ENCODE measurements around the gene DNAAF5.

The DNAAF5 gene

DNA sequence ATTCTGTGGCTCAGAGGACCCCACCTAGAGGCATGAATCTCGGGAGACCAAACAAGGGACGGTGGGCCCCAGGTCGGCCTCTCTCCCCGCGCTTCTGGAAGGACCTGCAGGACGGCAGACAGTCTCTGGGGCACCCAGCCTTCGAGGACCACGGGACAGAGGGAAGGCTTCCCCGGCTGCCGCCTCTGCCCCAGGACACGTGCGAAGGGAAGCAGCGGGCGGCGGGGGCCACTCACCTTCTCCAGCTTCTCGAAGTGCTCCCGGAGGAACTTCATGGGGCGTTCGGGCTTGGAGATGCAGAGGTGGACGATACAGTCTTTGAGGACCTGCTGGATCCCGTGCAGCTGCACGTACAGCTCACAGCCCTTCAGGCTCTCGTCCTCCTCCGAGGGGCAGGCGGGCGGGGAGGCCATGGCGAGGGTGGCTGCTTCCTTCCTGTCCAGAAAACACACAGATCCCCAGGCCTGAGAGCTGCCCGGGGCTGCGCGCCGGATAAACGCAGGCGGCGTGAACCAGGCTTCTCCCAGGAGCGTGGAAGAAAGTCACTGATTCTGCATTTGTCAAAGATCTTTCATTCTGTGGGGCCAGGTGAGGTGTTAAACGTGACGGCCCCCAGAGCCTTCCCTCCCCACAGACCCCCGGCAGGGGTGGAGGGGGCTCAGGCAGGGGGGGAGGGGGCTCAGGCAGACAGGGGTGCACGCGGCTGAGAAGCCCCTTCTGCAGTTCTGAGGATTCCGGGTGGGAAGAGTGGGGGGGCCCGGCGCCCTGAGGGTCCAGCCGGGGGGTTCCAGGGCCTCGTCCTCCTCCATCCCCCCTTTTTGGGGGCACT, 15.2 kb upstream of the DNAAF5 start:
- TF ChIP-seq, protein P1, sequence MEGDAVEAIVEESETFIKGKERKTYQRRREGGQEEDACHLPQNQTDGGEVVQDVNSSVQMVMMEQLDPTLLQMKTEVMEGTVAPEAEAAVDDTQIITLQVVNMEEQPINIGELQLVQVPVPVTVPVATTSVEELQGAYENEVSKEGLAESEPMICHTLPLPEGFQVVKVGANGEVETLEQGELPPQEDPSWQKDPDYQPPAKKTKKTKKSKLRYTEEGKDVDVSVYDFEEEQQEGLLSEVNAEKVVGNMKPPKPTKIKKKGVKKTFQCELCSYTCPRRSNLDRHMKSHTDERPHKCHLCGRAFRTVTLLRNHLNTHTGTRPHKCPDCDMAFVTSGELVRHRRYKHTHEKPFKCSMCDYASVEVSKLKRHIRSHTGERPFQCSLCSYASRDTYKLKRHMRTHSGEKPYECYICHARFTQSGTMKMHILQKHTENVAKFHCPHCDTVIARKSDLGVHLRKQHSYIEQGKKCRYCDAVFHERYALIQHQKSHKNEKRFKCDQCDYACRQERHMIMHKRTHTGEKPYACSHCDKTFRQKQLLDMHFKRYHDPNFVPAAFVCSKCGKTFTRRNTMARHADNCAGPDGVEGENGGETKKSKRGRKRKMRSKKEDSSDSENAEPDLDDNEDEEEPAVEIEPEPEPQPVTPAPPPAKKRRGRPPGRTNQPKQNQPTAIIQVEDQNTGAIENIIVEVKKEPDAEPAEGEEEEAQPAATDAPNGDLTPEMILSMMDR (IDR thresholded peaks at IDR 0.05; ENCODE audit: poor library complexity, severe bottlenecking) = no peak
- H3K36me3 ChIP-seq (ENCODE audit: low read depth) = no peaks in the 10 kb centered on the region
- H3K27me3 ChIP-seq (ENCODE audit: insufficient read depth, poor library complexity, severe bottlenecking) = no peaks in the 10 kb centered on the region
- no peaks in the 10 kb centered on the region for H3K4me1 ChIP-seq (ENCODE audit: insufficient read depth, poor library complexity, severe bottlenecking)
- no peak overlapping the region for H3K4me3 ChIP-seq (ENCODE audit: severe bottlenecking)
- DNase-seq (ENCODE audit: low spot score) = no peak
- no peaks in the 10 kb centered on the region for H3K9me3 ChIP-seq (ENCODE audit: severe bottlenecking)
- no peak for ATAC-seq (ENCODE audit: low read depth)
- H3K27ac ChIP-seq (ENCODE audit: poor library complexity, severe bottlenecking) = no peak overlapping the region

- no peak for ATAC-seq (ENCODE audit: low read depth)
- Histone ChIP-seq H3K27me3 (ENCODE audit: insufficient read depth, poor library complexity, severe bottlenecking) (no peaks in the 10 kb centered on the region), H3K4me3 (ENCODE audit: severe bottlenecking) (no peak overlapping the region), H3K27ac (ENCODE audit: poor library complexity, severe bottlenecking) (no peak overlapping the region), H3K9me3 (ENCODE audit: severe bottlenecking) (no peaks in the 10 kb centered on the region), H3K36me3 (ENCODE audit: low read depth) (no peaks in the 10 kb centered on the region), H3K4me1 (ENCODE audit: insufficient read depth, poor library complexity, severe bottlenecking) (no peaks in the 10 kb centered on the region)
- no peak for DNase-seq (ENCODE audit: low spot score)
- TF ChIP-seq, protein P1 (IDR thresholded peaks at IDR 0.05; ENCODE audit: poor library complexity, severe bottlenecking) = no peak
Measured at GRCh38 chr7:711922-712380, 14.5 kb upstream of the DNAAF5 start.

DNA sequence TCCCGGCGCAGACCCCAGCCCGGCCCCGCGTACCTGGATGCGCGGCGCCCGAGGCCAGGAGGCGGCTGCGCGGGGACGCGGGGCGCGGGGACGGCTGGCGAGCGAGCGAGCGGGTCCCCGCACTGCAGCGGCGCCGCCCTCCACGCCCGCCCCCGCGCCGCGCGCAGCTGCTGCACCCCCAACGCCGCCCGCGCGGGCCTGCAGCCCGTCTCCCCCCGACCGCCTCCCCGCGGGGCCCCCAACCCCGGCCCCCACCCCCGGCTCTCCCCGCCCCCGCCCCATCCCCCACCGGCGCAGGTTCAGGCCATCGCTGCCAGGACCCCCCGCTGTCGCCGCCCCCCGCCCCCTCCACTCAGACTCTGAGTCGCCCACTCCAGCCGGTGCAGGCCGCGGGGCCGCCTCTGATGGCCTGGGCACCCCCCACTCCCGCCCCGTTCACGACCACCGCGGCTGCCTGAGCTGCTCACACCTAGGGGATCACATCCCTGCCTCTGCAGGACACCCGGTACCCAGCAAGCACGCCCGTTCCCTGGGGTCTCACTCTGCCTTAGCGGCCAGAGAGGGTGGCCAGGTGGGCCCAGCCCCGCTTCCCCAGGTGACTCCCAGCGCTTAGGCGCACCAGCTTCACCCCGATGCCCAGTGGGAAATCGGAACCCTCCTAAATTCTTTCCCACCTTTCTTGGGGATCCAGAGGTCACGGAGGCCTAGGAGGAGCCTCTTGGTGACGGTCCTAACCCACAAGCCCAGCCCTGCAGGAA, 13.9 kb upstream of the DNAAF5 start:
- Histone ChIP-seq H3K4me1 (ENCODE audit: insufficient read depth, poor library complexity, severe bottlenecking) (no peaks in the 10 kb centered on the region), H3K4me3 (ENCODE audit: severe bottlenecking) (no peak overlapping the region), H3K27me3 (ENCODE audit: insufficient read depth, poor library complexity, severe bottlenecking) (no peaks in the 10 kb centered on the region), H3K36me3 (ENCODE audit: low read depth) (no peaks in the 10 kb centered on the region), H3K9me3 (ENCODE audit: severe bottlenecking) (no peaks in the 10 kb centered on the region), H3K27ac (ENCODE audit: poor library complexity, severe bottlenecking) (no peak overlapping the region)
- TF ChIP-seq, protein P1 (IDR thresholded peaks at IDR 0.05; ENCODE audit: poor library complexity, severe bottlenecking) = no peak
- ATAC-seq (ENCODE audit: low read depth) (no peak), DNase-seq (ENCODE audit: low spot score) (no peak)

DNA sequence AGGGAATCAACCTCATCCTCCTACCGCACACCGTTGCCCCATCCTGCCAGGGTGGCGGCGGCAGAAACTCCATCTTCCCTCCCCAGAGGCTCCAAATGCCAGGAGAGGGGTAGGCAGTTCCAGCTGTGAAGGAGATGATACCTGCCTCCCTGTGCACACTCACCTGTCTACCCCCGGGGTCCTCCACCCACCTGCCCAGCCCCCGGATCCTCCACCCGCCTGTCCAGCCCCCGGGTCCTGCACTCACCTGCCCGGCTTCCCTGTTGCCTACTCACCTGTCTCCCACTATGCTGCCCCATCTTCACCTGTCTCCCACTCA, 13.4 kb upstream of the DNAAF5 start:
- no peak for DNase-seq (ENCODE audit: low spot score)
- H3K36me3 ChIP-seq (ENCODE audit: low read depth) = no peaks in the 10 kb centered on the region
- no peak overlapping the region for H3K4me3 ChIP-seq (ENCODE audit: severe bottlenecking)

More for the DNA sequence above, 13.4 kb upstream of the DNAAF5 start:
- TF ChIP-seq, protein P1 (IDR thresholded peaks at IDR 0.05; ENCODE audit: poor library complexity, severe bottlenecking) = no peak
- Histone ChIP-seq H3K27ac (ENCODE audit: poor library complexity, severe bottlenecking) (no peak overlapping the region), H3K9me3 (ENCODE audit: severe bottlenecking) (no peaks in the 10 kb centered on the region), H3K4me1 (ENCODE audit: insufficient read depth, poor library complexity, severe bottlenecking) (no peaks in the 10 kb centered on the region), H3K27me3 (ENCODE audit: insufficient read depth, poor library complexity, severe bottlenecking) (no peaks in the 10 kb centered on the region)
- no peak for ATAC-seq (ENCODE audit: low read depth)

Measured in RWPE2 (cell line).